ENCODE data around the gene FGF6.
"Not testable (repeated sequence)": the region's sequence is repeated elsewhere in the genome, so short reads cannot be mapped to it uniquely, and the experiment has no call there.

The FGF6 gene

DNA sequence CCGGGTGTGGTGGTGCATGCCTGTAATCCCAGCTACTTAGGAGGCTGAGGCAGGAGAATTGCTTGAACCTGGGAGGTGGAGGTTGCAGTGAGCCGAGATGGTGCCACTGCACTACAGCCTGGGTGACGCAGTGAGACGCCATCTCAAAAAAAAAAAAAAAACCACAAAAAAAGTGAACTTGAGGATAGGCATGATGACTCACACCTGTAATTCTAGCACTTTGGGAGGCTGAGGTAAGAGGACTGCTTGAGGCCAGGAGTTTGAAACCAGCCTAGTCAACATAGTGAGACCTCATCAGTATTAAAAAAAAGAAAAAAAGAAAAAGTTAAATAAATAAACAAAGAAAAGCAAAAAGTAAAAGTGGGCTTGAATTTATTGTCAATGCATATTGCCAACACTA is 10.2 kb upstream of the FGF6 start:
- H3K36me3 ChIP-seq (ENCODE audit: insufficient read depth, low read length); H2AFZ ChIP-seq (ENCODE audit: low read depth, low read length); H3K4me3 ChIP-seq (ENCODE audit: low read length); H3K27me3 ChIP-seq (ENCODE audit: insufficient read depth, low read length); H3K9me3 ChIP-seq (ENCODE audit: low read length); H3K4me1 ChIP-seq (ENCODE audit: insufficient read depth, low read length): not testable (repeated sequence)

DNA sequence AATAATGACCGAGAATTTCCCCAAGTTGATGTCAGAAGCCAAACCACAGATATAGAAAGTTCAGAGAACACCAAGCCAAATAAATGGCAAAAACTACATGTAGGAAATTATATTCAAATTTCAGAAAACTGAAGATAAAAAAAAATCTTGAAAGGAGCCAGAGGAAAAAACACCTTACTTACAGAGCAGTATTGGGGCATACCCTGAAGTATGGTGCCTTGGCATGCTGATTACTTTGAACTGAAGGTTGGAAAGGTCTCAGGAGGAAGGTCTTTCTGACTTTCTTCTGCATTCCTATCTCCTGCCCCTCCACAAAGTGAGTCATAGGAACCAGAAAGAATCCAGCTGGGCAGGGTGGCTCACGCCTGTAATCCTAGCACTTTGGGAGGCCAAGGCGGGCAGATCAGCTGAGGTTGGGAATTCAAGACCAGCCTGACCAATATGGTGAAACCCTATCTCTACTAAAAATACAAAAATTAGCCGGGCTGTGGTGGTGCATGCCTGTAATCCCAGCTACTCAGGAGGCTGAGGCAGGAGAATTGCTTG is 8.8 kb upstream of the FGF6 start:
- Histone ChIP-seq H3K27me3 (ENCODE audit: insufficient read depth, low read length) (no peaks in the 10 kb centered on the region), H3K9me3 (ENCODE audit: low read length) (no peaks in the 10 kb centered on the region), H3K36me3 (ENCODE audit: insufficient read depth, low read length) (no peaks in the 10 kb centered on the region), H3K4me1 (ENCODE audit: insufficient read depth, low read length) (peaks cover 15% of the 10 kb centered on the region), H3K4me3 (ENCODE audit: low read length) (no peak overlapping the region), H2AFZ (ENCODE audit: low read depth, low read length) (no peak overlapping the region)

DNA sequence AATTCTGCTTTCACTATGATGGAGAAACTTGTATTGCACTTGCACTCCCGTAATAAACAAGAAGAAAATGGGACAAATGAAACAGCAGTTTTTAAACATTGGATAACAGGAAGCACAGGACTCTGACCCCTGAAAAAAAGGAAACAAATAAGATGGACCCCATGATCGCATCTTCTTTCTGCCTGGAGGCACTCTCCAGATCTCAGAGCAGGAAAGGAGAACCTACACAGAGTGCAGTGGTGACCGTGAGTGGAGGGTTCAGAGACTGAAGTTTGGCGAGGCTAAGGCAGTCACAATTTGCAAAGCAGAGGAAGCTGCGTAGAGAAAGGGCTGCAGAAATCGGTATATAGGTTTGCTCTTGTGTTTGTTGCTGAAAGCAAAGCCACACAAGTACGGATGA is 6.1 kb upstream of the FGF6 start:
- Histone ChIP-seq H3K4me3 (ENCODE audit: low read length) (no peak overlapping the region), H3K9me3 (ENCODE audit: low read length) (no peaks in the 10 kb centered on the region), H3K4me1 (ENCODE audit: insufficient read depth, low read length) (peaks cover 15% of the 10 kb centered on the region), H3K36me3 (ENCODE audit: insufficient read depth, low read length) (no peaks in the 10 kb centered on the region), H2AFZ (ENCODE audit: low read depth, low read length) (no peak overlapping the region), H3K27me3 (ENCODE audit: insufficient read depth, low read length) (no peaks in the 10 kb centered on the region)

DNA sequence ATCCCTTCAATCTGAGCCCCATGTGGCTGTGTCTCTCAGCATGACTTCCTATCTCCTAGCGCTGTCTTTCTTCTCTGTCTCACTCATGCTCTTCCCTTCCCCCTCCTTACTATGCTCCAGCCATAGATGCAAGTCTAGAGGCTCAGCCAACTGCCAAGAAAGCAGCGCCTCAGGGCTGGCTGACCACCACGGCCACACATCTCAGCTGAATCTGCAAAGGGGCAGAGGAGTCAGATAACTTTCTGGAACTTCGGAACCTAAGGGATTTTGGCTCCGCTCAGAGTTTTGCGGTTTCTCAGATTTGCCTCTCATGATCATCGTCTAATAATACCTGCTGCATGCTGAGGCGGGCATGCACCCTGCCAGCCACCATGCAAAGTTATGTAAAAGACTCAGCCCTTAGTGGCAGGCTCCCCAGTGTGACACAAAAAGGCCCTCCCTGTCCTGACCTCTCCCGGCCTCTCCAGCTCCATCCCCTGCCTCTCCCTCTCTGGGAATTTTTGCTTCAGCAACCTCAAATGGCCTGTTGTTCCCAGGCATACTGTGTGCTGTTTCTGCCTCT is 5.0 kb upstream of the FGF6 start:
- H3K36me3 ChIP-seq (ENCODE audit: insufficient read depth, low read length), result no peaks in the 10 kb centered on the region
- H3K4me3 ChIP-seq (ENCODE audit: low read length), result peak overlapping the region; percentile 8
- peaks cover 15% of the 10 kb centered on the region for H3K4me1 ChIP-seq (ENCODE audit: insufficient read depth, low read length)
- no peaks in the 10 kb centered on the region for H3K27me3 ChIP-seq (ENCODE audit: insufficient read depth, low read length)
- peak overlapping the region; percentile 56 for H2AFZ ChIP-seq (ENCODE audit: low read depth, low read length)
- H3K9me3 ChIP-seq (ENCODE audit: low read length), result no peaks in the 10 kb centered on the region

DNA sequence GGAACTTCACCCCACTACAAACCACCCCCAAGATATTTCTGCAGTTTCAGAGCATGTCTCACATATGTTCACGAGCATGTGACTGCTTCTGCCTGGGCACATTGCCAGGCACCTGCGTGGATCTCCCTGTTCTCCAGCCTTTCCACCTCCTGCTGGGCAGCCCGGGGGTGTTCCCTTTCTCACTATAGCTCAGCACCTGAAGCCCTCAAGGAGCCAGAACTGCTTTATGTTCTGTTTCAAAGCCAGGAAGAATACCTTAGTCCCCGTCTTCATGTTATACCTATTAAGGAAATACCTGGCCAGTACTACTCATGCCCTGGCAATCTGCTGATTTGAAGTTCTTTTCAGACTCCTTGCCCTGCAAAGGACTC is 4.2 kb upstream of the FGF6 start:
- no peak overlapping the region for H2AFZ ChIP-seq (ENCODE audit: low read depth, low read length)
- H3K27me3 ChIP-seq (ENCODE audit: insufficient read depth, low read length), result no peaks in the 10 kb centered on the region
- no peaks in the 10 kb centered on the region for H3K9me3 ChIP-seq (ENCODE audit: low read length)
- H3K36me3 ChIP-seq (ENCODE audit: insufficient read depth, low read length), result no peaks in the 10 kb centered on the region
- peaks cover 15% of the 10 kb centered on the region for H3K4me1 ChIP-seq (ENCODE audit: insufficient read depth, low read length)
- H3K4me3 ChIP-seq (ENCODE audit: low read length), result no peak overlapping the region

DNA sequence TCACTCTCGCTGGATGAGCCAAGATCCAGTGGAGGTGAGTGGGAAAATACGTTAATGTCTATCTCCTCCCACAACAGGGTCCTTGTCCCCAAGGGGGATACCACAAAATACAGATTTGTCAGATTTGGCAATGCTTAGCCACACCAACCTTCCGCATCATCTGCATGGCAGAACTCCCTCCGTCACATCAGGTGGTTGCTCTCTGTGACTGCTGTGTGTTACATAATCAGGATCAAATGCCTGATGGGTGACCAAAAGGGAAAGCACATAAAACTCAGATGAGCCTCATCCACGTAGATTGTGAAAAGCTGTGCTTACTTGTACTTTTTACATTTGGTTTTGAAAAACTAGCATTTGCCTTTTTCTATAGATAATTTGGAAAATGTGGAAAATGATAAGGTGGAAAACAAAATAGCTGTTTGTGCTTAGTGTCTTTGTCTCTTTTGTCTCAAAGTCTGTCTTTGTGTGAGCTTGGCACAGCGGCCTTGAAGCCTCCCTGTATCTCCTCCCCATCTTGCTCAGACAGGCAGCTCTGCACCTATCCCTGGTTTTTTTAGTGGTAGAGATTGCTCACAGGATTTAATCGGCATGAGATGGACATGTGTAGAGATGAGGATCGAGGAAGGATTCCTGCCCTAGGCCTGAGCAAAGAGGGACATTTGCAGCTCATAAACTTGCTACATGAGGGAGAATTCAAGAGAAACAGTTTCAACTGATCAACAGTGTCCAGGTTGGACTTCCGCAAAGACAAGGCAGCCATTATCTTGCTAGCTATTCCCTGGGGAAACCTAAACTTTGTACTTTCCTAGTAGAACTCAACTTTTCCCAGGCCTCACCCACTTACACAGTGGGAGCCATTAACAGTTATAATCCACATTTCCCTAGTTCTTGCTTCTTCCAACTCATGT is 3.6 kb upstream of the FGF6 start:
- Histone ChIP-seq H2AFZ (ENCODE audit: low read depth, low read length) (no peak overlapping the region), H3K9me3 (ENCODE audit: low read length) (no peaks in the 10 kb centered on the region), H3K4me3 (ENCODE audit: low read length) (no peak overlapping the region), H3K4me1 (ENCODE audit: insufficient read depth, low read length) (peaks cover 15% of the 10 kb centered on the region), H3K36me3 (ENCODE audit: insufficient read depth, low read length) (no peaks in the 10 kb centered on the region), H3K27me3 (ENCODE audit: insufficient read depth, low read length) (no peaks in the 10 kb centered on the region)

DNA sequence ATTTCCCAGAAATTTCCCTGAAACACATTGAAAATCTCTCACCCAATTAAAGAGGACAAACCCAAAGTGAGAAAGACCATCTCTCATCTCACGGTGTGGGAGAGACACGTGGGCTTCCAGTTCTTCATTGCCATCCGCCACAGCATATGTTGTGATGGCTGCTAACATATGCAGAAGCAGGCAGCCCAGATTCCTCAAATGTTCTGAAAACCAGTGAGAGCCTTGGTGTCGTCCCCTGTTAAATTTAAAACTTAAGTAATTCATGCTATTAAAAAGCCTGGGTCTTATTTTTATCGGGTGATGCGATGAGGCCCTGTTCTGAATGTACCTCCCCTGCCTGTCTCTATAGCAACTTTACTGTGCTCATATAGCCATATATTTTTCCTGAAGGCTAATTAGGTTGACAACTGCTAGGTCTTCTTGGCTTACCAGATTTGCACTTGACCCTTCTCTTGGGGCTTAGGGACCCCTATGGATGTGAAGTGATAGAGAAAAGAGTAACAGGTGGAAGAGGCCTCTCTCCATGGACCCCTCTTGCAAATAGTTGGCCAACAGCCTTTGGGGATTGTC is 2.8 kb upstream of the FGF6 start:
- Histone ChIP-seq H3K36me3 (ENCODE audit: insufficient read depth, low read length) (no peaks in the 10 kb centered on the region), H3K4me3 (ENCODE audit: low read length) (no peak overlapping the region), H2AFZ (ENCODE audit: low read depth, low read length) (no peak overlapping the region), H3K9me3 (ENCODE audit: low read length) (no peaks in the 10 kb centered on the region), H3K27me3 (ENCODE audit: insufficient read depth, low read length) (no peaks in the 10 kb centered on the region), H3K4me1 (ENCODE audit: insufficient read depth, low read length) (peaks cover 15% of the 10 kb centered on the region)

DNA sequence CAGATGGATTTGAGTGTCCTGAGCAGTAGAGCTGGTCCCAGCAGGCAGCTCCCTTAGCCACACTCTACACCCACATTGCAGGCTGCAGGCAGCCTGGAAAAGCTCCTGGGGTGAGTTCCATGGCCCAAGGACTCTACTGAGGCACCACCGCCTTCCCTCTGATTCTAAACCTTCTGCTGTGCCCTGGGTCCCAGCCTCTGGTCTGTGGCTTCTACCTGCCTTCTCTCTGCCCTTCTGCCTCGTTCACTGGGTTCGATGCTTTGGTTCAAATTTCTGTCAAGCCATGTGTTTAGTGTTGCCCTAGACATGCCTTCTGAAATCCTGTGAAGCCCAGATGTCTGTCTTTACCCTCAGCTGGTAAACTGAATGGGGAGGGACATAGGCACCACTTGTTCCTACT is 1.5 kb upstream of the FGF6 start:
- H2AFZ ChIP-seq (ENCODE audit: low read depth, low read length), result no peak overlapping the region
- H3K27me3 ChIP-seq (ENCODE audit: insufficient read depth, low read length), result no peaks in the 10 kb centered on the region
- H3K36me3 ChIP-seq (ENCODE audit: insufficient read depth, low read length), result no peaks in the 10 kb centered on the region
- no peak overlapping the region for H3K4me3 ChIP-seq (ENCODE audit: low read length)
- peaks cover 15% of the 10 kb centered on the region for H3K4me1 ChIP-seq (ENCODE audit: insufficient read depth, low read length)
- no peaks in the 10 kb centered on the region for H3K9me3 ChIP-seq (ENCODE audit: low read length)

DNA sequence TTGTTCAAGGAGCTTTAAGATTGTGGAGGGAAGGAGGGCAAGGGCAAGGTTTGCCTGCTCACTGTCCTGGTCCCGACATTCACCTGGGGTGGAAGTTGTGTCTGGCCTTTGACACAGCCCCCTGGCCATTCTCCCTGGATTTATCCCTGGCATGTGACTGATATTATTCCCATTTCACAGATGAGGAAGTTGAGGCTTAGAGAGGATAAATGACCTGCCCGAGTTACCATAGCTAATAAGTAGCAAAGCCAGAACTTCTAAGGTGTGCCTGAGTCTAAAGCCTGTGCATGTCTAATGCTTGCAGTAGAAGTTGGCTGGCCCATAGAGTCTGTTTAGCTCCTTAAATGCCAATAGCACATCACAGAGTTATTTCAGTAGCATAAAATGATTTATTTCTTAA is 720 bp upstream of the FGF6 start:
- no peaks in the 10 kb centered on the region for H3K27me3 ChIP-seq (ENCODE audit: insufficient read depth, low read length)
- H3K36me3 ChIP-seq (ENCODE audit: insufficient read depth, low read length), result no peaks in the 10 kb centered on the region
- no peak overlapping the region for H3K4me3 ChIP-seq (ENCODE audit: low read length)
- H2AFZ ChIP-seq (ENCODE audit: low read depth, low read length), result no peak overlapping the region
- no peaks in the 10 kb centered on the region for H3K9me3 ChIP-seq (ENCODE audit: low read length)
- peaks cover 22% of the 10 kb centered on the region for H3K4me1 ChIP-seq (ENCODE audit: insufficient read depth, low read length)

DNA sequence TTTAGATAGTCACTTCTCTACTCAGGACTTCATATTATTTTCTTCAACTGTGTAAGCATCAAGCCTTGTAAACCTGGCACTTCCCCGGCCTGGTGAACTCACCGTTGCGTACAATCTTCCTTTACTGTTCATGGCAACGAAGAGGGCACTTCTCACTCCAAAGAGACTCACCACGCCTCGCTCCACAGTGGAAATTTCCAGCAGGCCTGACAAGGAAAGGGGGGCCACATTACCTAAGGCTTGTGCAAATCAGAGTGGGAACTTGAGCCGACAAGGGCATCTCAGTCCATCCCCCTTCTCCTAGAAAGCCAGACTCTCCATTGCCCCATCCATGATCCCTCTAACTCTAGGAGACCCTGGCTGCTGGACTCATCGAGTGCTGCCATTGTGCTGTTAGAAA is 1.6 kb downstream of the FGF6 start:
- H2AFZ ChIP-seq (ENCODE audit: low read depth, low read length), result no peak overlapping the region
- peaks cover 16% of the 10 kb centered on the region for H3K4me1 ChIP-seq (ENCODE audit: insufficient read depth, low read length)
- no peaks in the 10 kb centered on the region for H3K9me3 ChIP-seq (ENCODE audit: low read length)
- H3K36me3 ChIP-seq (ENCODE audit: insufficient read depth, low read length), result no peaks in the 10 kb centered on the region
- H3K27me3 ChIP-seq (ENCODE audit: insufficient read depth, low read length), result no peaks in the 10 kb centered on the region
- no peak overlapping the region for H3K4me3 ChIP-seq (ENCODE audit: low read length)

DNA sequence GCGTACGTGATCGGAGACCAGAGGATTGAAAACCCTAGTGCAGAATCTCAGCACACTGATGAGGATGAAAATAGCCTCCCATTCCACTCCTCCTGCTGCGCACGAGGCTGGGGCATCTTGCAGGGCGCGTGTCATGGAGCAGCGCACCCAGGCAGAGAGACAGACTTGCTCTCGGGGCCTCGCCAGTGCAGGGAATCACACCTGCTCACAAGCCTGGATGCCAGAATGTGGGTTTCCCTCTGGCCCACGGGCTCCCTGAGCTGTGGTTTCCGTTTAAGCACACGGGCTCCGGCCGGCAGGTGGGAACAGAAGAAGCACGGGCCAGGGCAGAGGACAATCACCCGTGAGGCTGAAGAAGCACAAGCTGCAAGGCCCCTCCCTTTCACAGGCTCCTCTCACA is 2.0 kb downstream of the FGF6 start:
- H2AFZ ChIP-seq (ENCODE audit: low read depth, low read length), result no peak overlapping the region
- H3K36me3 ChIP-seq (ENCODE audit: insufficient read depth, low read length), result no peaks in the 10 kb centered on the region
- H3K4me3 ChIP-seq (ENCODE audit: low read length), result no peak overlapping the region
- peaks cover 16% of the 10 kb centered on the region for H3K4me1 ChIP-seq (ENCODE audit: insufficient read depth, low read length)
- no peaks in the 10 kb centered on the region for H3K27me3 ChIP-seq (ENCODE audit: insufficient read depth, low read length)
- no peaks in the 10 kb centered on the region for H3K9me3 ChIP-seq (ENCODE audit: low read length)

DNA sequence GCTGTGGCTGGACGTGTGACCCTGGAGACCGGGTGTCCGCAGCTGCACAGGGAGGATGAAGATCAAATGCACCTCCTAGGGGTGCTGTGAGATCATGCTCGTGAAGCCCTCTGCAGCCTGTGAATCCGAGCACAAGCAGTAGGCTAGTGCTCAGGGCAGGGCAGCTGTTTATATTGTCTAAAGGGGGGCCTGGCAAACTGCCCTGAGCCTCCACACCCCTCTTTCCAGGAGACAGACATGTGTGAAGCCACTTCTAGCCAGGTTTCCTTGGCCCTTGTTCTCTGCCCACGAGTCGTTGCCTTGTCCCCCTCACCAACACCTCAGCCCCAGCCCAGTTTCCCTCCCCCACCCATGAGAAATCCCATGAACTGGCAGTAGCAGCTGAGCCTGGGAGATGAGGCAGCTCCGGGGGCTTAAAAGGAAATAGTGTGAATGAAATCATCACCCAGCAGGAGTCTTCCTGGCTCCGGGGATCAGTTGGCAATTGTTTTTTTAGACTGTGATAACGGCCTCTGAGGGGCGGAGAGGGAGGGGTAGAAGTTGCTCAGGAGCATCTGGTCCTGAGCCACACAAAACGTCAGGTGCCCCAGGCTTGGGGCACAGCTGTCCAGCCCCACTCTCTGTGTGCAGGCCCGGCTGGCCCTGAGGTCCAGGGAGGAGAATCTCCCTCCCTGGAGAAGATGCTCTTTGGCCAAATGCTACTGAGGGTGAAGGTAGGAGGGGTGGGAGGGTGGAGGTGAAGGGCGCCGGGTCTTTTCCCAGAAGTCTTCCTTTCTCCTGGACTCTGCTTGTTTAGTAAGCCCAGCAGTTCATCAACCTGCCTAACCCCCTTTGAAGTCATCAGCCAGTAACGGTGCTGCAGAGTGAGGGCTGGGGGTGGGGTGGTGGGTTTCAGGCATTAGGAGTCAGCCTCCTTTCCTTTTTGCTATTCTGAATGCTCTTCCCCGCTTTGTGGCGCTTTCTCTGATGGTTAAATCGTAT is 4.0 kb downstream of the FGF6 start:
- Histone ChIP-seq H3K36me3 (ENCODE audit: insufficient read depth, low read length) (no peaks in the 10 kb centered on the region), H3K4me1 (ENCODE audit: insufficient read depth, low read length) (peaks cover 16% of the 10 kb centered on the region), H3K4me3 (ENCODE audit: low read length) (no peak overlapping the region), H3K27me3 (ENCODE audit: insufficient read depth, low read length) (no peaks in the 10 kb centered on the region), H2AFZ (ENCODE audit: low read depth, low read length) (no peak overlapping the region), H3K9me3 (ENCODE audit: low read length) (no peaks in the 10 kb centered on the region)

Measured in neuron (in vitro differentiated cells).